GM12873 (cell line): ENCODE data around the gene GABRG3.

Source experiments
- CTCF ChIP-seq: IDR thresholded peaks from 2 replicates; pipeline ENCODE4 v1.5.1; 2012; ENCODE audit warnings: low read depth, mild to moderate bottlenecking, moderate library complexity, low read length, control low read depth; ENCODE audit not compliant: insufficient read depth; ENCODE audit errors: missing control alignments

Gene GABRG3

GRCh38 chr15:27081676-27082418 lies 110.9 kb downstream of the GABRG3 start:
- TF ChIP-seq CTCF = no peak

- TF ChIP-seq CTCF = no peak
Measured at GRCh38 chr15:27082526-27082925, 111.5 kb downstream of the GABRG3 start.

- TF ChIP-seq CTCF = no peak
Measured at GRCh38 chr15:27084844-27085243, 113.9 kb downstream of the GABRG3 start.

GRCh38 chr15:27086149-27086548 lies 115.2 kb downstream of the GABRG3 start:
- TF ChIP-seq CTCF = no peak

GRCh38 chr15:27086805-27087204 lies 115.8 kb downstream of the GABRG3 start:
- TF ChIP-seq CTCF = no peak

- no peak for TF ChIP-seq CTCF
Measured at GRCh38 chr15:27087651-27088583, 116.9 kb downstream of the GABRG3 start.

GRCh38 chr15:27088584-27089232 lies 117.7 kb downstream of the GABRG3 start:
- no peak for TF ChIP-seq CTCF
